Muscle of arm (tissue), 12 donors: ENCODE results near the gene RASGRF2. TPM values are rescaled to one million over a fixed set of nuclear protein-coding genes. Genes with fewer than 3 reads are reported as not detected.

ENCODE experiments used
- DNase-seq: peaks from one replicate; pipeline ENCODE4 v3.0.0-alpha.2; 2013
- polyA plus RNA-seq, 12 donors: library from polyadenylated mRNA; unstranded; fragments of 120-200 nt; gene quantifications; one replicate each; pipeline ENCODE4 v1.2.1, GENCODE V29; 2013; ENCODE audit not compliant: insufficient read length in 12 of 12

RASGRF2 gene
- polyA plus RNA-seq, 12 donors, result 0.48 to 3.7 (median 0.84) TPM; not detected in 2

DNA sequence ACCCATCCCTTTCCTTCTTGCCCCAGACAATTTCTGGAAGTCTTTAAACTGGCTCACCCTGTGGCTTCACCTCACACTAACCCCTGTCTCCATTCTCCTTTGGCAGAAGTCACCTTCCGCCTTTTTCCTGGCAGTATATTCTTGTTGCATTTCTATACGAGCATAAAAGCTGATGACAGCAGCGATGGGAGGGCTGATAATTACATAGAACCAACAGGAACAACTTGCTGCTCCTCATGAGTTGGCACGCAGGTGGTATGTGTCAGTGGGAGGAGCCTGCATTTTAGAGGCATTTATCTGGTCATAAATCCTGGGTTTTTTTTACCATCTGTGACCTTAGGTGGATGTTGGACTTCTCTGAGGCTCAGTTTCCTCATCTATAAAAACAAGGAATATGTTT, 211.6 kb downstream of the RASGRF2 start:
- DNase-seq, result no peak

DNA sequence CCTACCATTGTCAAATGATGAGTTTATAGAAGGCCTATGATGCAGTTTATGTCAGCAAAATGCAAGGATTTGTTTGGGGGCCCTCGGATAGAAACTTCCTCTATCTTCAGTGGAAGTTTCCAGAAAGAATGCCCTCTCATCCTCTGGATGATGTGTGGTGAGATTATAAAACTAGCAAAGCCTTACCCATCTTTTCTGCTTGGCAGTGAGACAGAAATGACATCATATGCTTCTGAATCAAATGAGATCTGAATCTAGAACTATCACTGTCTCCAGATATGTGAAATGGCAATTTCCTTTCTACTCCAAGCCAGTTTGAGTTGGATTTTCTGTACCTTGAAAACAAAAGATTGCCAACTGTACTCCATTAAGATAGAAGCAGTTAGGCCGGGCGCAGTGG, 212.5 kb downstream of the RASGRF2 start:
- no peak for DNase-seq

DNA sequence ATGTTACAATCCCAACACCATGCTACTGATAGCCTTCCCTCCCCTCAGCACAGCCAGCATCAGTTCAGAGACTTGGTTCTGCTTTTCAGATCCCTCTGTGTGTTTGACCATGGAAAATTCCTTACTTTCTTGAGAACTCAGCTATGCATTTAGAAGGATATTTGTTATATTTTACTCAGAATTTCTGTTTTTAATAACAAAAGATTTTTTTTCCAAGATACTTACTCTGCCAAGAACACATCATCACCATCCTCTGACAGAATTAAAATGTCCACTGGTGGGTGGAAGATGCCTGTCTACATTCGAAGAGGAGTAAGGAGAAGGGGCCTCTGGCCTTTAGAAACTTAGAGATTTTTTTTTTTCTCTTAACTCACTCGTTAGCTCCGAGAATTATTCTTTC, 216.9 kb downstream of the RASGRF2 start:
- DNase-seq, result peak; percentile 23

DNA sequence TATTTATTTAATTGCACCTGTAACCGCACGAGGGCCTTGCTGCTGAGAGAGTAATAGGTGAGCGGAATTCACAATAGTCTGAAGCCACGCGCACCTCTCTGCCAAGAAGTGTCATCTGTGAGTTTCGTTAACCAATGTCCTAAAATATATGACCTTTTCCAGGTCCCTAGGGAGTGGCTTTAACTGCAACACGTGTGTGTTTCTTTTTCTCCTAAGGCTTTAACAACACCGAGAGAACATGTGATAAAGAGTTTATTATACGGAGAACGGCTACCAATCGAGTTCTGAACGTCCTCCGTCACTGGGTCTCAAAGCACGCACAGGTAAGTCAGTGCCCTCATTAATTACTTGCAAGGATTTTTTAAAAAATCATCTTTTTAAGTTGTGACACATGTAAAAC, 219.8 kb downstream of the RASGRF2 start:
- DNase-seq, result no peak

DNA sequence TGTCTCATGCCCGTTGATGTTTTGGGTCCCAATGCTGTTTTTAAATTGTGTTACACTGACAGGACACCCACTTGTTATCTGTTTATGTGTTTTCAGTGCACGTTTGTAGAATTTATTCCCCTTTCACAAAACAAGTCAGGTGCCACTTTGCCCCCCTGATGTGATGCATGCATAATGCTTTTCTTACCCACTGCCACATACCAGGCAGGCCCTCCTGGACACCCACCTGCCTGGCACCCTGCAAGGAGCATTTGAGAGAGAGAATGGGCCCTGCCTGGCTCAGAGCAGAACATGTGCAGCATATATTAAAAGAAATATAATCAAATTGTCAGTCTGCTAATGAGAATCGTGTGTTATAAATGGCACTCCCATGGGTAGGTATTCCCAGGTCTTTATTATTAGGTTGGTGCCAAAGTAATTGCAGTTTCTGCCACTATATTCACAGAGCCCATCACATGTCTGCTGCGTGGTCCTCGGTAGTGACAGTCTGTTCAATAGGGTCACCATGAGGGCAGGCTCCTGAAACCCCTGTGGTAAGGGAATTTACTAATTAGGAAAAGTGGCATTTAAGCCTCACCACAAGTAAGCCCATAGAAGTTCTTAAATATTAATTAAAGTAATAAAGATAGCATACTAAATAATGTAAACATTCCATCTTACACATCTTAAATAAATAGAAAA, 220.8 kb downstream of the RASGRF2 start:
- DNase-seq, result no peak

DNA sequence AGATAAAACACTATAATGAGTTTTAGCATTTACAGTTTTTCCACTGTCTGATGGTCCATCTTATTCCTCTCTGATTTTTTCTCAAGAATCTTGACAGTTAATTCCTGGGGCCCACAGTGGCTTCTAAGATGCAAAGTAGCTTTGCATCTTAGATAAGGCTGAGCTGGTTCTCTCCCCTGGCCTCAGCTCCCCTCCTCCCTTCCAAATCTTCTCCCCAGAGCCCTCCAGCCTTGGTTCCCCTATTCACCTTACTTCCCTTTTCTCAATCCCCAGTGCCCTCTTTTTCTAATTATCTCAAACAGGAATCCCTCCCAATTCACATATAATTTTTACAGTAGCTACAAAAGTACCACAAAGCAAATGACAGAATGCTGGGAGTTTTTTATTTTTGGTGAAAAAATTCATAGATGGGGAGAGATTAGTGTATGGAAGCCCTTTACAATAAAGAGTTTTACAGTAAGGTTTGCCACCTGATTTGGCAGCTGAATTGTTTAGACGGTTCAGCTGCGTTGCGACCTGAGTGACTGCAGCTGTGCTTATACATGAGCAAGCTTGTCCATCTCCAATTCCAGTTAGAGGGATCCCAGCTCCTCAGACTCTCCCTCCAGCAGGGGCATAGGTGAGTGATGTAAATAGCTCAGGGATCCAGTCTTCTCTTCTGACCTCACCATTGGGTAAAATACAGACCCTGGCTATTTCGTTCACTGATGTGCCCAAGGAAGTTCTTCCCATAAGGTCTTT, 221.6 kb downstream of the RASGRF2 start:
- DNase-seq, result no peak

DNA sequence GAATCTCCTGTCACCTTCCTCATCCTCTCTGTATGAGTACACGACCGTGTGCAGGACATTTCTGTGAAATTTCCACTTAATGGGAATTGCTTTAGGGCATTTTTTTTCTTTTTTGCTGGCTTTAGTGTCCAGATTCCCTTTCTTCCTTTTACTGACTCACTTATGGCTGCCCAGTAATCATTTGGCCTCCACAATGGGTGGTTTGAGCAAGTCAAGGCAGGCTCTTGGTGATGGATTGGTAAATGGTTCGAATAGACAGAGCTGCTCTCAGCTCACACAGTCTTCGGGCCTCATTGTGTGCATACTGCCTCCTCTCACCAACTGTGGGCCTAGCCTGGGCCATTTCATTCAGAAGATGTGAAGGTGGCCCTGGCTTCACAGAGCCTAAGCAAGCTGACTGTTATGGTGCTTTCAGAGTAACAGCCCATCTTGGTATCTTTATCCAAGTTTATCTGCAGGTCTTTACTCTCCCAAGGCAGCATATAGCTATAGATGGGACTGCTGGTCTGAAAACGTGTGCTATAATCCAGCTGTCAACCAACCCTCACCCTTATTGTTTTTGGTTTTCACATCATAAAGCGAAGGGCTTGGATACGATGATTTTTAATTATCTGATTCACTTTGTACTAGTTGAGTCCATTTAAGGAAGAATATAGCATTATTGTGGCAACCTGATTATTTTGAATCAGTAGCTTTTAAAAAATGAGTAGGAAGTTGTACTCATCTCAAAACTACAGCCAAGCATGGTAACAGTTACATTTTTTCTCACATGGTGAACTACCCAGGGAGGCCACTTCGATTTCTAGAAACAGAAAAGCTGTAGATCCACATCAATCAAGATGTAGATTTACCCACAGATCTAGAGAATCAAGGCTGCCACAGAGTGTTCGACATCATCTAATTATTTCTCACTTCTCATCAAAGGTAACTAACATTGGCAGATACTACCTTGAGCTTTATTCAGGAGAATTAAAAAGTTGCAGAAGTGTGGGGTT, 222.5 kb downstream of the RASGRF2 start:
- DNase-seq, result no peak

DNA sequence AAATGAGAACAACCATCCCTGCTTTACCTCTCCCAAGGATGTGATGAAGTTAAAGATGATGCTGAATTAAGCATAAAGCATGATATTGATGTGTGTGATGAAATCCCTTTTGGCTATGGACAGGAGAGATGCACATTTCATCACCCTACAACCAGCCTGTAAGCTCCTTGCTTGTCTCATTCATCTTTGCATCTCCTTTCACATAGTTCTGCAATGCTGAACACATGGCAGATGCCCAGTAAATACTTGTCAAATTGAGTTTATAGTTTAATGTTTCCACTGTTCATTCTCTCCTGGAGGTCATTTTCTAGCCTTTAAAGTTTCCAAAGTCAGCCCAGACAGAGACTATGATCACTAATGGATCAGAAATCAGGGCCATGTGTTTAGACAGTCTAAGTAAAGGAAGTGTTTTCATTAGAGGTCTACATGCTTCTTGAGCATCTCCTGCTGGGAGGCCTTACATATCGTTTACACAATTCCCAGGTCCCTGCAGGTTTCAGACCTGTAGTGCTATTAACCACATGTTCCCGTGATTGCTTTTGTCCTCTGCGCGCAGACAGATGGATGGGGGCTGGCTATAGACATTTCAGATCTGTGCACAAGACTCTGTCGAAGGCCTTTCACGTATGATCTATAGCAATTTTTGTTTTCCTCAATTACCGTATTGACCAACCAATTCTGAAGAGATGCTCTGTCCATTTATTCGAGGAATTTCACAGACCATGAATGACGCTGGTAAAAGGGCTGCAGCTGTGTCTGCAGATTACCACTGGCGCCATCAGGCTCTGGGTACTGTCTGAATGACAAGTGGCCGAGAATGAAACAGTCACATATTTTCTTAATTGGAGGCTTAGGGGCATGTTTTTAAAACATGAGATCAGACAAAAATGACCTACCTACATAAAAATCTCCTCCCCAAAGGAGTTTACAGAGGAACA, 223.9 kb downstream of the RASGRF2 start:
- DNase-seq, result no peak

DNA sequence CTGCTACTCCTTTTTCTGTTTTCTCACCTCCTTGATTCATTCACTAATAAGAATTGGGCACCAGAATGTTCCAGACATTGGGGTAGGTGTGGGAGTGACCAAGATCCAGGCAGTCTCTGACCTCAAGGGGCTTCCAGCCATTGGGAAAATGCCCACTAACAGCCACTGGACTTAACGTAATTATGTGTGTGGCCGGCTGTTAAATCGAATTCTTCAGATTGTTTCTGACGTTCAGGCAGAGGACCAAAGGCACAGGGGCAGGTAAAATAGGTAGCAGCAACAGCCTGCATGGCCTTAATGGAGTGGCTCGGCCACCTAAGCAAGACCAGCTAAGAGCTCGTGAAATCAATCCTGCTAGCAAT, 224.6 kb downstream of the RASGRF2 start:
- DNase-seq, result no peak

DNA sequence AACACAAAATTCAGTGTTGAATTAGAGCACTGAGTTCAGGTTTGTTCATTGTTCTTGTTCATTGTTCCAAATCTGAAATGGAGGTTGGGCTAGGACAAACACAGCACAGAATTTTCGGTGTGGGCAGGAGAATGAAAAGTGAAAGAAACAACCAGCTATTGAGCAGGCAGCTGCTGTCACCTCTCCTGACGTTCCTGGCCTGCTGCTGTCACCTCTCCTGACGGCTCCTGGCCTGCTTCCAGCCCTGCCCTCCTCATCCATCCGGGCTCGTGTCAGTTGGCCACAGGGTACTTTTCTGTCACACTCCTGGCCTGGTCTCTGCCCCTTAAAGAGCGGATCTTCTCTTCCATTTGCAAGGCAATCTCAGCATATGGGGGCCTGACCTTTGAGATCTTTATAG, 227.7 kb downstream of the RASGRF2 start:
- DNase-seq, result no peak

DNA sequence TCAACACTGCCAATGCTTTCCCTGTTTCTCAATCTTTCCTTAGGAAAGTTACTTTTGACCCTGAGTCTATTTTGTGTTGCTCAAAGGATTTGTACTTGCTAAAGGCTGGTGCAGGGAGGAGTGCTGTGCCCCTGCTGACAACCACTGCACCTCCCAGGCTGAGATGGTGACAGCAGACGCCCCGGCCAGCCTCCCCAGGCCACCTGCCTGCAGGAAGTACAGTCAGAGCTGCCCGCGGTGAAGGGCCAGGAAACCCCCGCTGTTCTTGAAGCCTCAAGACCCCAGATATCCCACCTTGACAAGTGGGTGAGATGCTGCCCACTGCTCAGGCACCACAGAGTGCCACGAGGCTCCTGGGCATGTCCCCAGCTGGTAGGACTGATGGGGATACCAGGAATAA, 228.8 kb downstream of the RASGRF2 start:
- no peak for DNase-seq

DNA sequence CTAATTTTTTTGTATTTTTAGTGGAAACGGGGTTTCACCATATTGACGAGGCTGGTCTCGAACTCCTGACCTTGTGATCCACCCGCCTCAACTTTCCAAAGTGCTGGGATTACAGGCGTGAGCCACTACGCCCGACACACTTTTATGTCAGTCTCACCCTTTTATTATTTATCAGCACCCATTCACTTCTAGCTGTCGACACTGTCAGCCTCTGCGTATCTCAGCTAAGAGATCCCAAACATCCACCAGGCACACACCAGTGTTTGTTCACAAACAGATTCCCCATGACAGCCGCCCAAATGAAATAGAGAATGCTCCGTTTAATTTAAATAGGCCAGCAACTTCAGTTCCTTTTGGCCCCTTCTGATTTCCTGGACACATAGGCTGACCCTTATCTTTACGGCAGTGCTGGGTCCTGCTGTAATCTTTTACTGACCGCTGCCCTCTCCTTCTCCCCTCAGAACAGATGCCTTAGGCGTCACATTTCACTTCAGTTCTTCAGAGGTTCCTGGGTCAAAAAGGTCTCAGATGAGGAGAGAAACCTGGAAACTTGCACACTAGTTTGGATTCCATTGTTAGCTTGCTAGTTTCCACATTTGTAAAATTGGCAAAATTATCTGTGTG, 229.8 kb downstream of the RASGRF2 start:
- DNase-seq, result no peak

DNA sequence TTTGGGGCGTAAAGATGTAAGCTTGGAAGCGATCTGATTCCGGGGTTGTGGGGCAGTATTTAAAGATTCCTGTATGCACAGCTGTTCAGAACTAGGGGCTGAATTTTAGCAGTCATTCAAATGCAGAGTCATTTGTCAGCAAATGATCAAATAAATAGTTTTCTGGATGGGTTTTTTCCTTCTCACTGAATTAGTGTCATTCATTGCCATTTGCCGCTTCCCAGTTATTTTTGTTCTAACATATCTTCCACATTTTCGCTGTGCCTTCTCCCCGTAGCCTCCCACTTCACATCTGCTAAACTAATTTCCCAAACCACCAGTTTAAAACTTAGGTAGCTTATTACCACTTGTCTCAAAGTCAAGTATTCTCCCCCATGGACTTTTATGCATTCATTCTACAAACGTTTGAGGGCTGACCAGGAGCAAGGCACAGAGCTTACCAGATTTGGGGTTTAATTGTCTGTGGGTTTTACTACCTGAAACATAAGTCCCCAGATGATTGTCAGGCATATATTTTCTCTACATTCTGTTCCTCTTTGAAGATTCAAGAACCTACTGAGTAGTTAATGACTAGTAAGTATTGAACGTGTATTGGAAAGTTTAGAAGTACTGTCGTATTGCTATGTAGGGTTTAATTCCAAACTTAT, 231.7 kb downstream of the RASGRF2 start:
- DNase-seq, result no peak

DNA sequence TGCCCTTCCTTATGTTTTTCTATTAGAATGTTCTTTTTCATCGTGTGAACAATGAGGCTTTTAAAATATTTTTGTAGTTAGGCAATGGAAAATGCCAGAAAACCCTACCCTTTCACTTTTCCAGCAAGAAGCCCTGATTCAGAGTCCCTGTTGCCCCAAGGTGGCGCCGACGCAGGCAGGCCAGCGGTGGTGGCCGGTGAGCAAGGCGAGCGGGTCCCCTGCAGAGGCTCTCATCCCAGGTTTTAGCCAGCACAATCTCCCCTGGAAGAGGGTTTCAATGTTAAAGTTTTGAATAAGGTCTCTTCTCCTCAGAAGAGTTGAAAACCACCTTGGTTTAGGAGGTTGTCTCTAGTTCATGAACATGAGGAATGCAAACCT, 232.2 kb downstream of the RASGRF2 start:
- DNase-seq, result no peak

DNA sequence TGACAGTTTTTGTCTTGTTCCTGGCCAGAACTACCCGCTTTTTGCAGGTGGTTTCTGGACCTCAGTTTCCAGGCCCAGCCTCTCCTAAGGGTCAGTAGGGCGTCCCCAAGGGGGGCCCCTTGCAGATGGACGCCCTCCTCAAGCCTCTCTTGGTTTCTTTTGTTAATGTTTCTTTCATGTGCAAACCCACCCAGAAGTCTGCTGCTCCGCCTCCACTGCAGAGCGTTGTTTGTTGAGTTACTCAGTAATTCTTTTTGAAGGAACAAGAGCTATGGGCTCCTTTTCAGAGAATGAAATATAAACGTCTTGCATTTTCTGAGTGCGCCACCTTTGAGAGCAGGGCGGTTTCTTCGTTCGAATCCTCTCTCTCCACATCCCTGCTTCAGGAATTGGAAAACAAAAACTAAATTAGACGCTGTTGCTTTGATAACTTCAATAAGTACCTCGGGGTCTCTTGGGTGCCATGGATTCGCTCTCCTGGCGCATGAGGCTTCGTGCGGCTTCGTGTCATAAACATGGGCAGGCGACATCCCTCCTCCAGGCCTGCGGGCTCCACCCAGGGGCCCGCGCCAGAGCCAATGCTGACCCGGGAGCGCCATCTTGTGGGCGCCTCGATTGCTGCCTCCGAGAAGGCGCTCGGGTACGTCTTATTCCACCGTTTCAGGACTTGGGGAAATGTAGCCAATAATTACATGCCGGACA, 234.6 kb downstream of the RASGRF2 start:
- DNase-seq, result peak; percentile 82

DNA sequence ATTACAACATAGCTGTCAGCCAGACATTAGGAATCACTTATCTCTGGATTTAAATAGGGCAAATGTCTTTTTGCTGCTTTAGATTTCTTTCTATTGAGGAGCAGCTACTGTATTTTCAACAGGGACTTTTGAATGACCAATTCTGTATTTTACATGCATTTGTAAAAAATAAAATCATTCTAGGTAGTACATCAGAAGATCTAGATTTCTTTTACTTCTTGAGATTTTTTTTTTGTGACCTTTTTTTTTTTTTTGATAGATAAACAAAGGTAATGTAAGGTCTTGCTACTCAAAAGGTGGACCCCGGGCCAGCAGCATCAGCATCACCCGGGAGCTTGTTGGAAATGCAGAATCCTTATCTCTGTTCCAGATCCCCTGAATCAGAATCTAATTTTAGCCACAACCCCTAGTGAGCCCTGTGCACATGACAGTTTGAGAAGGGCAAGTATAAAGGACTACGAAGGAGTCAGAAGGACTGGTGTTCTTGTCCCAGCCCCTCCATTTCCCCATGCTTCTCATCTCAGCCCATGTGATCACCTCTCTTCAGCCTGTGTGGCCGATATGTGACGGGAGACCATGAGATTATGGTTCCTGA, 235.3 kb downstream of the RASGRF2 start:
- no peak for DNase-seq

DNA sequence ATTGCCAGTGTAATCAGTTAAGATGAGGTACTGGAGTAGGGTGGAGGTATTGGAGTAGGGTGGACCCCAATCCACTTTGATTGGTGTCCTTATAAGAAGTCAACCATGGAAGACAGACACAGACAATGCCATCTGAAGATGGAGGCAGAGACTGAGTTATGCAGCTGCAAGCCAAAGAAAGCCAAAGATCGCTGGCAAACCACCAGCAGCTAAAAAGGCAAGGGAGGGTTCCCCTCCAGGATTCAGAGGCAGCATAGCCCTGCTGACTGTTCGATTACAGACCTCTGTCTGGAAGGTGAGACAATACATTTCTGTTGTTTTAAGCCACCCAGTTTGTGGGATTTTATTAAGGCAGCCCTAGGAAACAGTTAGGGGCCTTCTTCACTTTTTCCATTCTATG, 242.5 kb downstream of the RASGRF2 start:
- DNase-seq, result no peak

DNA sequence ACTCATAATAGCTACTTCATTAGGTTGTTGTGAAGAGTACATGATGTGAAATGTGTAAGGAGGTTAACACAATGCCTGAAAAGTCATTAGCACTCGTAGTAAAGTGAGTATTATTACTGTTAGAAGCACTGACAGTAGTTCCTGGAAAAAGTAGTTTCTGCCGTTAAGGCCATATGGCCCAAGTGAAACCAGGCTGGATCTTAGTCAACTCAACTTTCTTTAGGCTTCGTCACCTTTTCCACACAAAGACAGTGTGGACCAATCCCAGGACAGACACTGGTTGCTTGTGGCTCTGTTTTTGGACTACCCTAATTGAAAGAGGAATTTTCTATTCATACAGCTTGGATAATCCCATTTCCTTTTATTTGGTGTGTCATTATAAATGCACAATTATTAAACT, 243.6 kb downstream of the RASGRF2 start:
- DNase-seq, result no peak

DNA sequence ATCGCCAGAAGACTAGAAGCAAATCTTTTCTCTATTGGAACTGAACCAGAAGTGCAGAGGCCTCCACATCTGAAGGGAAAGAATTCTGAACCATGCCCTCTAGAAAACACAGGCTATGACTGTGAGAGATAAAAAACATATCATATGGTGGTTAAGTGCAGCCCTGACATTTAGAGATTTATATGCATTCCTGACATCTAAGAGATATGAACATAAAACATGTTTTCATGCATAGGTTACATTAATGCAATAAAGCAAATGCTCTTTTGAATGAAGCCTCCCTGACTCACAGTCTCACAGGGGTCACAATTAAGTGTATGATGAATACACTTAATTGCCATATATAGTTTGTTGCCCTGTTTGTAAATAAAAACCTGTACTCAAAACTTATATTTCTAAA, 244.0 kb downstream of the RASGRF2 start:
- DNase-seq, result no peak
